Fibroblast of lung (primary cell): ENCODE data around the gene CAMK2B. TPM values are rescaled to one million over a fixed set of nuclear protein-coding genes. Genes with fewer than 3 reads are reported as not detected.

Experiments
- DNase-seq, 2 donors: peaks; one replicate each; pipeline versions ENCODE4 v3.0.0 to v3.0.0-alpha.2; 2010; ENCODE audit warnings: low read depth in 2 of 2
- H2AFZ ChIP-seq: 2 replicates; pipeline ENCODE4 v1.5.1; 2012; ENCODE audit warnings: low read length, control low read depth, inconsistent platforms
- H3K27ac ChIP-seq: 2 replicates; pipeline ENCODE4 v1.5.1; 2011; ENCODE audit warnings: low read length, control low read depth; ENCODE audit not compliant: insufficient read depth
- H3K27me3 ChIP-seq: 2 replicates; pipeline ENCODE4 v1.5.1; 2011; ENCODE audit warnings: mild to moderate bottlenecking, low read length; ENCODE audit not compliant: control insufficient read depth, insufficient read depth
- H3K36me3 ChIP-seq: 2 replicates; pipeline ENCODE4 v1.5.1; 2011; ENCODE audit warnings: low read length; ENCODE audit not compliant: control insufficient read depth, insufficient read depth
- H3K4me1 ChIP-seq: 2 replicates; pipeline ENCODE4 v1.5.1; 2011; ENCODE audit warnings: low read length; ENCODE audit not compliant: control insufficient read depth, insufficient read depth; ENCODE audit errors: extremely low read depth
- H3K4me2 ChIP-seq: 2 replicates; pipeline ENCODE4 v1.5.1; 2011; ENCODE audit warnings: low read length, control low read depth; ENCODE audit not compliant: insufficient read depth; ENCODE audit errors: extremely low read depth
- H3K4me3 ChIP-seq, 4 experiments: fragments of 200-600 bp in 1 of 4; sonication (generic) in 1 of 4; replicated peaks in 1 of 4; 2 replicates each; pipeline ENCODE4 v1.5.1; 2011 to 2016; ENCODE audit warnings: low read length in 4 of 4, low read depth in 3 of 4, mild to moderate bottlenecking in 3 of 4, control low read depth in 2 of 4, inconsistent platforms in 1 of 4, mixed read lengths in 1 of 4; ENCODE audit not compliant: insufficient read depth in 1 of 4; ENCODE audit errors: control extremely low read depth in 1 of 4
- H3K79me2 ChIP-seq: 2 replicates; pipeline ENCODE4 v1.5.1; 2012; ENCODE audit warnings: mild to moderate bottlenecking, low read length, inconsistent platforms; ENCODE audit not compliant: control insufficient read depth, insufficient read depth
- H3K9ac ChIP-seq: 2 replicates; pipeline ENCODE4 v1.5.1; 2011; ENCODE audit warnings: mild to moderate bottlenecking, low read length, control low read depth; ENCODE audit not compliant: insufficient read depth
- H3K9me3 ChIP-seq: 2 replicates; pipeline ENCODE4 v1.5.1; 2012; ENCODE audit warnings: low read depth, low read length; ENCODE audit not compliant: control insufficient read depth, insufficient read depth
- H4K20me1 ChIP-seq: 2 replicates; pipeline ENCODE4 v1.5.1; 2011; ENCODE audit warnings: low read length; ENCODE audit not compliant: control insufficient read depth, insufficient read depth; ENCODE audit errors: extremely low read depth
- CTCF ChIP-seq, 2 donors: IDR thresholded peaks in 1 of 2; conservative IDR thresholded peaks in 1 of 2; 1 replicate in 1 of 2; 2 replicates in 1 of 2; pipeline ENCODE4 v1.5.1; 2011 to 2012; ENCODE audit warnings: low read length in 2 of 2, control low read depth in 1 of 2, inconsistent platforms in 1 of 2, low read depth in 1 of 2, mild to moderate bottlenecking in 1 of 2
- EZH2 ChIP-seq: IDR thresholded peaks from 2 replicates; pipeline ENCODE4 v1.5.1; 2012; ENCODE audit warnings: low read length, control low read depth, mild to moderate bottlenecking; ENCODE audit errors: missing control alignments
- polyA plus RNA-seq, 2 donors: library from polyadenylated mRNA; depleted of rRNA in 1 of 2; stranded (reverse) in 1 of 2; unstranded in 1 of 2; fragments of >200 nt; gene quantifications; 2 replicates each; pipeline ENCODE4 v1.2.1, GENCODE V29; 2011 to 2012; ENCODE audit warnings: missing spikeins in 1 of 2
- total RNA-seq: library from RNA; depleted of rRNA; stranded (reverse); fragments of >200 nt; gene quantifications from 2 replicates; pipeline ENCODE4 v1.2.1, GENCODE V29; 2014

Gene CAMK2B
- total and polyA plus RNA-seq, 2 donors (not counting 1 experiment from before 2014, with no cell fraction given), result 0.06 to 0.17 TPM

- TF ChIP-seq EZH2 (no peak), CTCF (conservative IDR thresholded peaks at IDR 0.05 in 1 of 2, IDR thresholded peaks at IDR 0.05 in 1 of 2; ENCODE audit: low read depth in 1 of 2, low read length in 2 of 2) (no peak)
- H2AFZ ChIP-seq, result no peak overlapping the region
- H3K4me2 ChIP-seq, result no peak overlapping the region
- no peak overlapping the region for H3K9ac ChIP-seq
- H3K4me1 ChIP-seq, result no peaks in the 10 kb centered on the region
- H3K27me3 ChIP-seq, result peaks cover 11% of the 10 kb centered on the region
- H3K4me3 ChIP-seq, result no peak overlapping the region
- H3K27ac ChIP-seq, result no peak overlapping the region
- no peak for DNase-seq
- H3K79me2 ChIP-seq, result no peaks in the 10 kb centered on the region
- H3K36me3 ChIP-seq, result no peaks in the 10 kb centered on the region
- no peaks in the 10 kb centered on the region for H3K9me3 ChIP-seq
- H4K20me1 ChIP-seq, result no peaks in the 10 kb centered on the region
These were observed 58.2 kb downstream of the CAMK2B start for GRCh38 chr7:44267178-44267577.

GRCh38 chr7:44266526-44266925 lies 58.9 kb downstream of the CAMK2B start:
- Histone ChIP-seq H3K4me3 (no peak overlapping the region), H3K27ac (no peak overlapping the region), H4K20me1 (no peaks in the 10 kb centered on the region), H3K4me2 (no peak overlapping the region), H3K9ac (no peak overlapping the region), H3K36me3 (no peaks in the 10 kb centered on the region), H3K9me3 (no peaks in the 10 kb centered on the region), H3K27me3 (peaks cover 11% of the 10 kb centered on the region), H2AFZ (no peak overlapping the region), H3K4me1 (no peaks in the 10 kb centered on the region), H3K79me2 (no peaks in the 10 kb centered on the region)
- no peak for DNase-seq
- TF ChIP-seq CTCF (conservative IDR thresholded peaks at IDR 0.05 in 1 of 2, IDR thresholded peaks at IDR 0.05 in 1 of 2; ENCODE audit: low read depth in 1 of 2, low read length in 2 of 2), result no peak
- TF ChIP-seq EZH2, result no peak

GRCh38 chr7:44265728-44266127 lies 59.7 kb downstream of the CAMK2B start:
- TF ChIP-seq EZH2, result no peak
- TF ChIP-seq CTCF (conservative IDR thresholded peaks at IDR 0.05 in 1 of 2, IDR thresholded peaks at IDR 0.05 in 1 of 2; ENCODE audit: low read depth in 1 of 2, low read length in 2 of 2), result no peak
- Histone ChIP-seq H3K36me3 (no peaks in the 10 kb centered on the region), H4K20me1 (no peaks in the 10 kb centered on the region), H3K27me3 (peaks cover 11% of the 10 kb centered on the region), H3K4me1 (no peaks in the 10 kb centered on the region), H2AFZ (no peak overlapping the region), H3K79me2 (no peaks in the 10 kb centered on the region), H3K27ac (no peak overlapping the region), H3K9ac (no peak overlapping the region), H3K4me3 (no peak overlapping the region), H3K9me3 (no peaks in the 10 kb centered on the region), H3K4me2 (no peak overlapping the region)
- no peak for DNase-seq
